Ishikawa (cell line): ENCODE measurements around the gene POFUT1.

Experiments
- CEBPB ChIP-seq: IDR thresholded peaks from 2 replicates; pipeline ENCODE4 v1.6.1; 2012
- CREB1 ChIP-seq: IDR thresholded peaks from 2 replicates; pipeline ENCODE4 v1.6.1; 2012; ENCODE audit warnings: low read depth
- EGR1 ChIP-seq: IDR thresholded peaks from 2 replicates; pipeline ENCODE4 v1.6.1; 2012
- EP300 ChIP-seq: IDR thresholded peaks from 2 replicates; pipeline ENCODE4 v1.6.1; 2012; ENCODE audit warnings: borderline replicate concordance
- FOXM1 ChIP-seq: IDR thresholded peaks from 2 replicates; pipeline ENCODE4 v1.6.1; 2012; ENCODE audit warnings: low read depth, borderline replicate concordance
- MAX ChIP-seq: IDR thresholded peaks from 2 replicates; pipeline ENCODE4 v1.6.1; 2012
- NFIC ChIP-seq: IDR thresholded peaks from 2 replicates; pipeline ENCODE4 v1.6.1; 2012
- RAD21 ChIP-seq: IDR thresholded peaks from 2 replicates; pipeline ENCODE4 v1.6.1; 2012; ENCODE audit warnings: low read depth
- REST ChIP-seq: IDR thresholded peaks from 2 replicates; pipeline ENCODE4 v1.6.1; 2012; ENCODE audit warnings: low read depth, mild to moderate bottlenecking
- TAF1 ChIP-seq: IDR thresholded peaks from 2 replicates; pipeline ENCODE4 v1.6.1; 2012; ENCODE audit warnings: low read depth, mild to moderate bottlenecking
- TCF12 ChIP-seq: IDR thresholded peaks from 2 replicates; pipeline ENCODE4 v1.6.1; 2012; ENCODE audit warnings: low read depth
- TEAD4 ChIP-seq: IDR thresholded peaks from 2 replicates; pipeline ENCODE4 v1.6.1; 2012
- USF1 ChIP-seq: IDR thresholded peaks from 2 replicates; pipeline ENCODE4 v1.6.1; 2012
- YY1 ChIP-seq: IDR thresholded peaks from 2 replicates; pipeline ENCODE4 v1.6.1; 2012; ENCODE audit warnings: low read depth
- ZBTB7A ChIP-seq: IDR thresholded peaks from 2 replicates; pipeline ENCODE4 v1.6.1; 2012; ENCODE audit warnings: low read depth

The POFUT1 gene

GRCh38 chr20:32165836-32166545 lies 41.7 kb upstream of the POFUT1 start:
- TF ChIP-seq EGR1 (no peak), TEAD4 (no peak), CREB1 (no peak), FOXM1 (no peak), TCF12 (no peak), EP300 (no peak), CEBPB (no peak), RAD21 (no peak), ZBTB7A (no peak), TAF1 (no peak), USF1 (no peak), NFIC (no peak), MAX (no peak), REST (no peak), YY1 (no peak)

- no peak for TF ChIP-seq USF1
- TF ChIP-seq EGR1 = no peak
- no peak for TF ChIP-seq TCF12
- no peak for TF ChIP-seq YY1
- TF ChIP-seq FOXM1 = no peak
- no peak for TF ChIP-seq NFIC
- no peak for TF ChIP-seq TEAD4
- TF ChIP-seq CREB1 = no peak
- TF ChIP-seq CEBPB = no peak
- TF ChIP-seq MAX = no peak
- no peak for TF ChIP-seq REST
- TF ChIP-seq RAD21 = no peak
- TF ChIP-seq EP300 = no peak
- TF ChIP-seq TAF1 = no peak
- no peak for TF ChIP-seq ZBTB7A
These were observed 40.1 kb upstream of the POFUT1 start for GRCh38 chr20:32167552-32167951.

- TF ChIP-seq YY1 (no peak), TCF12 (no peak)
These were observed 39.3 kb upstream of the POFUT1 start for GRCh38 chr20:32168184-32168910.

- TF ChIP-seq CREB1 = no peak
- TF ChIP-seq REST = no peak
- TF ChIP-seq NFIC = no peak
- no peak for TF ChIP-seq TEAD4
- TF ChIP-seq FOXM1 = no peak
- no peak for TF ChIP-seq TAF1
- TF ChIP-seq MAX = no peak
- TF ChIP-seq TCF12 = no peak
These were observed 28.2 kb upstream of the POFUT1 start for GRCh38 chr20:32179515-32179914.
